HG02571 (cell line): Measurements from ENCODE around the gene ING2.

Source experiments
- ATAC-seq: cut with Tn5 transposase; IDR thresholded peaks from one replicate; pipeline ENCODE4 v1.9.1; 2021; ENCODE audit warnings: mild to moderate bottlenecking, moderate library complexity; ENCODE audit not compliant: unreplicated experiment

Gene ING2

DNA sequence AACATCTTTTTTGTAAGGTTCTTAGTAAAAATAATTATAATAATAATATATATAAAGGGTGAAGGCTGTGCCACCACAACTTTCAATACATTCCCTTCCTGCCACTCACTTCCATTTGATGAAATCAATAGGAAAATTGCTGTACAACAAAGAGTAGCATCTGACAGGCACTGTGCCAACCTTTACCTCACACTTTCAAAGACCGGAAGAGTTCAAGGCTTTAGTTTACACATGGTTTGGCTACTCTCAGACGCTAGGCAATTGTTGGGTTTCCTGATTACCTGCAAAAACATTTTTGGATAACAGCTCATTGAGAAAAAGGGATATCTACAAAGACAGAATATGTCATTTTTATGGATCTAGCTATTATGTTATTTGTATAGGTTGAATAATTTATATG lies 5.5 kb upstream of the ING2 start:
- ATAC-seq = no peak

DNA sequence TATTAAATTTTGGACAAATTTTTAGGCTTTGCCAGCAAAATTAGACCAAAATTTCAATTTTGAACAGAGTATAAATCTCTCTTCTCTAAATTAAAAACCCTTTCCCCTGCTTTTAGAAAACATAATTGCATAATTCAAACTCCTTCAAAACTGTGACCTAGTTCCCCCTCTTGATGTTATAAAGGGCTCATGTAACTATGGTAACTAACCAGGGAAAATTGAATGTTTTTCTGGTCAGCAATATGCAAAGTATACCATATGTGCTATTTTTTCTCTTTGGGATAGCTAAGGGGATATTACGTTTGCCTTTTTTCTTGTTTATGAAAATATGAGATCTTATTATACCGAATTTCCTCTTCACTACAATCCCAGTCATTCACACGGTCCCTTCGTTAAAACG lies 5.1 kb upstream of the ING2 start:
- ATAC-seq = no peak

DNA sequence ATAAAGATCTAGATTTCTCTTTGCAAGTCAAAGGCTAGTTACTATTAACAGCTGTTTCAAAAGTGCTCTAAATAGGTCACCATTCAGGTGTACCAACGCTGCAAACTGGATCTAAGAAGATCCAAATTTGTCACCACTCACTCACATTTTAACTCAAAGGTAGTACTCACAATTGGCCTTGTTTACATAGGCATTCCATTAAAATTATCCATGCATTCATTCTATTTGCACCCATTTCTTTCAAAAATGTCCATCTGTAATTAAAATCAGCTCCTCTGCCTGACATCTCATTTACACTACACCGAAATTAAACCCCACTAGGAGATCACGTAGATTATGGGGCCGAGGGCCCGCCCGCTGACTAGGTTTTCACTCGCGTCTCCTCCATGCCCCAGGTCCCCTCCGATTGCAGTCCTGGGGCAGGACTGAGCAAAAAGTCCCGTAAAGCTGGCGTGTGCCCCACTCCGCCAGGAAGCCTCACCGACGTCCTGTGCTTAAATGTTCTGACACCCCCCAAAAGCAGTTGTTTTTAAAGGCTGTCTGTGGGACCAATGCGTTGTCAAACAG lies 1.3 kb upstream of the ING2 start:
- peak; percentile 6 for ATAC-seq

DNA sequence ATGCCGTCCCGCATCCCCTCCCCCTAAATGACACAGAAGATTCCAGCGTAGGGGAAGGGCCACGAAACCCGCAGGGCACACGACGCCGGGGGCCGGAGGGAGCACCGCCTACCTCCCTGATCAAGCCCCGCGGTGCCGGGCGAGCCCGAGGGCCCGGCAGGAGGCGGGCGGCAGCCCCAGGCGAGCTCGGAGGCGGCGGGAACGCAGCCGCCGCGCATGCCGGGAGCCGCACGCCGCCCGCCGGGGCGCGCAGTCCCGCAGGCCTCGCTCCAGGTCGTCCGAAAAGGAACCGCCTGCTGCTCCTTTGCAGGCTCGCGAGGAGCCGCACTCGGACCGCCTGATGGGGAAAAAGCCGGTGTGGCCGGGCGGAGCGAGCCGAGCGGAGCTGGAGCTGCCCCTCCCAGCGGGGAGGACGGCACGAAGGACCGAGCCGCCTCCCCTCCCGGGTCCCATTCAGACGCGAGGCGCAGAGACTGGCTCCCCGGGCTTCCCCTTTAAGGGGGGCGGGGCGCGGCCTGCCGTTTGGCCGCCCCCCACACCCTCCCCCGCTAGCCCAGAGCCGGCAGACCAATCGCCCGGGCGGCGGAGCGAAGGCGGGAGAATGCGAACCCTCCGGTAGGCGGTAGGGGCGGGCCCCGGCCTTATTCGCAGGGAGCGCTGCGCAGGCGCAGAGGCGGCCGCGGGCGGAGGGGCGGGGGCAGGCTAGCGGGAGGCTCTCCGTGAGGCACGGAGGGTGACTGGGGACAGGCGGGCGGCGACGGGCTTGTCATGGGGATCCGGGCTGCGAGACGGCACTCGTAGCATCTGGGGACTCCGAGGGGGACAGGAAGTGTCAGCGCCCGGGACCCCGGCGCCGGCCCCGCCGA lies 561 bp upstream of the ING2 start:
- ATAC-seq = peak; percentile 63

DNA sequence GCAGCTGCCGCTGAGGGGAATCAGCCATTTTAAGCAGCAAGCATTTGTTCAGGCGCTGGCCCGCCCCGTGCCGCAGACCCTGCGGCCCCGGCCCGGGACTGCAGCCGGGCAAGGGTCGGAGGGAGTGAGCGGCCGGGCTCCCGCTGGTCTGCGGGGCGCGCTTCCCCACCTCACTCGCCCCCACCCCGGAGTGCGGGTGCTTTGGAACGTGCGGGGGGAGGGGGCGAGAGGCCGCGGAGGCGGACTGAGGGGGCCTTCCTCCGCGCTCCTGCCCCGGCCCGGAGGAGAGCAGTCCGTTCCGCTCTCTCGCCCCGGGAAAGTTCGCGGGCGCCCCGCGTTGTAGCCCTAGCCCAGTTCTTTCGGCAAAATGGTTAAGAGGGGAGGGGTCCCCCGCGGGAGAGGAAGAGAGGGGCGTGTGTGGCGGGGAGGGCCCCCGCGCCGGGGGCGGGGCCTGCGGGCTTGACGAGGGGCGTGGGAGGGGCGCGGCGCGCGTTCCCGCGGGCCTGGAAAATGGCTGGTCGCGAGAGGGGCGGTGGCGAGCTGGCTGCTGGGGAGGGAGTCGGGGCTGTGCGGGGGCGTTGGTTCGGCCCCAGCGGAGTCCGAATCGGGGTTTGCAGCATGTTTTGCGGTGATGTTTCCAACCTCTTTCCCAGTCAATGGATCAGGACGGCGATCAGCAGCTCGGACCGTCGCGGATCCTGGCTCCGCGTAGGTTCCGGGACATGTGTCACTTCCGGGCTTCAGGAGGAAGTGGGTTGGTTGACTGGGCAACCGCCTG lies 942 bp downstream of the ING2 start:
- peak; percentile 41 for ATAC-seq

DNA sequence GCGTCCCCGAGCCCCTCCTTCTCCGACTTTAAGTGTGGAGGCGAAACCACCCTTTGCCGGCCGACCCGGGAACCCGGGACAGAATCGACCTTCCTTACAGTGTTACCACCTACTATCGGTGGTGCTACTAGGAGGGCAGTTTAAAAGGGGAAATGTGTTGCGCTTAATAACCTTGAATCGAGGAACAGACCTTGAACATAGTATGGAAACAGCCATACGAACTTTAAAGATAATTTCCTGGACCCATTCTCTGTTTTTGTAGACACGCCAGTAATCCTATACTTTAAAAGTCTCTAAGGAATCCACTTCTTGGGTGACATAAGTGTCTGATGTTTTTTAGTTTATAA lies 1.5 kb downstream of the ING2 start:
- ATAC-seq = no peak

DNA sequence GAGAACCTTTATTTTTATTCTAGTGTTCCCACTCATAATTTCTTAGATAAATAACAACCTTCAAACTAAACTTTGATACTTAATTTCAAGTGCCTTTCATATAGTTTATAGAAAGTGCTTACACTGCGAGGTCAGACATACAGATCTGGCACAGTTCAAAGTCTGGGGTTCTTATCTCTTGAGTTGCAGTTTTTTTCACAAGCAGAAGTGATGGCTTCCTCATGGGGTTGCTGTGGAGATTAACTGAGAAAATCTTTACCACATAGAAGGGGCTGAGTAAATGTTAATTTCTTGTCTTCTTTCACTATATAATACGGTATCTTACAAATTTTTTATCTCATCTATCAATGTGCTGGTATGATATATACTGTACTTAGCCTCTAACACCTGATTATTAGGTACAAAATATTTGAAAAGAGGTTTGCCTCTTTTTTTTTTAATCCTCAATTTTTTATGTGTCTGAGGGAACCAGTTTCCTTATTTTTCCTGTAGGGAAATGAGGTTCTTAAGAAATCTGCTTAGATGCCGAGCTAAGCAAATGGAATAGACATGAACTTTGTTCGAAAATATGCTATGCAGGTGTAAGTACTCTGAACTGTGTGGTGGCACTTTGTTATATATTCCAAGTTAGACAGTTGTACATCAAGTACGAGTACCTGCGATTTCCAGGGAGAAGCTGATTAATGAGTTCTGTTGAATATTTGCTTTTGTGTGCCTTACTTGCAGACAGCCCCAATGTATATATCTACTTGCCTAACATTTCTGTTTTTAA lies 3.3 kb downstream of the ING2 start:
- no peak for ATAC-seq

DNA sequence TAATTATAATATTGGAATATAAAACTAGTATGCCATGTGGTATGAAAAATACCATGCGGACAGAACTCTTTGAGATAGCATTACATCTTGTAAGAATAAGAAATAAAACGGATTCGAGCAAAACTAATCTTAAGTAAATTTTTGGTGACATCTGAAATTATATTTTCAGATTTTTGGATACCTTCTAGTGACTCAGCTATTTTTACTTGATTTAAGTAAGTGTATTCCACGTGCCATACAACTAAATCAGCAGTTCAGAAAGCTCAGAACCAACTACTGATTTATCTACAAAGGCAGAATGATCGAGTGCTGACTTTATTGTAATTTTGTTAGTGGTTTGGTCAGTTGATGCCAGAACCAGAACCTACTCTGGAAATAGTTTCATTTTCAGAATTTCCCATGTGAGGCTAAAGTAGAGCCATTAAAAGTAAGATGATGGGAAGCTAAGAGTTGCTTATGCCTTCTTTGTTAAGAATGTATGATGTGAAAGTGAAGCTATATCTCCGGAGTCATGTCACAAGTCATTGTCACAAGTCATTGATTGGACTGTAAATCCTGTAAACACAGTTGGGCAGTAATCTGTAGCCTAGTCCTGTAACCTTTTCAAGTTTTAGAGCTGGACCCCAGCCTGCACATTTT lies 4.0 kb downstream of the ING2 start:
- no peak for ATAC-seq

DNA sequence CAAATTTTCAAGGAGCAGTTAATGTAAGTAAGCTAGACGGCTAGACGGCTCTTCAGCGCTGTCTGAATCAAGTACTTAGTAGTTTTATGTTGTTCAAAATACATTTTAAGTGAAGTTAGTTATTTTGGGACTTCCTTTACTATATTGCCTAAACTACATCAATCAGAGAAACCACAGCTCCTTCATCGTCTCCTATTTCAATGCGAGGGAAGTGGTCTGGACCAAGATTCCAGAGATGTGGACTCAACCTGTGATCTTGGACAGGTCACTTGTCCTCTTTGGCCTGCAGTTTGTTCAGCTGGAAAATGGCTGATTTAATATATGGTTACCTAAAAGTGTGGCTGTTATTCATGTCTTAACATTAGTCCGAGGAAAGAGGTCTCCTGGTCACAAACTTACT lies 10.6 kb downstream of the ING2 start:
- no peak for ATAC-seq

DNA sequence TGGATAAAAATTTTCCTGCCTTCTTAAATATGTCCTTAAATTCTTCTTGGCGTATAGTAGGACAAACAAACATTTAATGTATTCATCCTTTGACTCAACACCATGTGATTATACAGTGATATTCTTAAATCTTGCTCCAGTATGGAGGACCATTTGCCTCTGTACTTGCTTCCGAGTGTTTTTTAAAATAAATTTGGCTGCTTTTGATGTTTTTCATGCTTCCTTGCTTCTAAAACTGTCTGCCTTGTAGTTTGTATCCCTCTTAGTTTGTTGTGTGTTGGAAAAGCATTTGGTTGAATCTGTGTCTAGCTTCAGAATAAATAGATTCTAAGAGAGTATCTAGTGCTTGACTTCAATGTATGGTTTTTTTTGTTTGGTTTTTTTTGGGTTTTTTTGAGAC lies 12.3 kb downstream of the ING2 start:
- no peak for ATAC-seq

DNA sequence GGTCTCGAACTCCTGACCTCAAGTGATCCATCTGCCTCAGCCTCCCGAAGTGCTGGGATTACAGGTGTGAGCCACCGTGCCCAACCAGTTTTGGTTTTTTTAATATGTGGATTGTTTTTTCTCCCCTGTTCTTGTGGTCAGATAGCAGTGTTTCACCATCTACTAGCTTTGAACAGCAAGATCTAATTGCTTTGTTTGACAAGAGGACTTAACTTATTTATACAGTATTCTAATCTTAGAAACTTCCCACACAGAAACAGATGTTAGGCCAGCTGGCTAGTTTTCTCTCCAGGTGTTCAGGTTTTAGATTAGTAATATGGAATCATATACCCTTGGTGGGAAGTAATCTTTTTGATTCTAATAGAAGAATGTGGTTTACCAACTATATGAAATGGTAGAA lies 12.9 kb downstream of the ING2 start:
- ATAC-seq = no peak

DNA sequence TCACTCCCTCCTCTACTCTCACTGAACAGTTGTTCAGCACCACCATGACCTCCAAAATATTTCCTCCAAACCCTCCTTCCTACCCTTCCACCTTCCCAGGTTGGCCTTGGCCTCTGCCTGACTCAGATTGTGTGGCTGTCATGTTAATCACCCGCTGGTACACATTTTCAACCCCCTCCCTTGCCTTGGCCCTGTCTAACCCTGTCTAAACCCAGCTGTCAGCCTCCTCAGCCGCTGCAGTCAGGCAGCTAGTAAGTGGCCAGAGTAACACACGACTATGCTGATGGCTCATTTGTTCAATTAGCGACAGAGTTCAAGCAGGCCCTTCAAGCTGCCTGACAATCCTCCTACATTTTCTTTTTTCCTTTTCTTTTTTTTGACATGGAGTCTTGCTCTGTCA lies 18.0 kb downstream of the ING2 start:
- no peak for ATAC-seq

DNA sequence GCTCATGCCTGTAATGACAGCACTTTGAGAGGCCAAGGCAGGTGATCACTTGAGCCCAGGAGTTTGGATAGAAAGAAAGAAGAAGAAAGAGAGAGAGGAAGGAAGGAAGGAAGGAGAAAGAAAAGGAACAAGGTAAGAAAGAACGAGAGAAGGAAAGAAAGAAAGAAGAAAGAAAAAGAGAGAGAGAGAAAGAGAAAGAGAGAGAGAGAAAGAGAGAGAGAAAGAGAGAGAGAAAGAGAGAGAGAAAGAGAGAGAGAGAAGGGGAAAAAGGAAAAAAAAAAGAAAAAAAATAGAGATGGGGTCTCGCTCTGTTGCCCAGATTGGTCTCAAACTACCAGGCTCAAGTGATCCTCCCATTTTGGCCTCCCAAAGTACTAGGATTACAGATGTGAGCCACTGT lies 22.5 kb downstream of the ING2 start:
- no peak for ATAC-seq

DNA sequence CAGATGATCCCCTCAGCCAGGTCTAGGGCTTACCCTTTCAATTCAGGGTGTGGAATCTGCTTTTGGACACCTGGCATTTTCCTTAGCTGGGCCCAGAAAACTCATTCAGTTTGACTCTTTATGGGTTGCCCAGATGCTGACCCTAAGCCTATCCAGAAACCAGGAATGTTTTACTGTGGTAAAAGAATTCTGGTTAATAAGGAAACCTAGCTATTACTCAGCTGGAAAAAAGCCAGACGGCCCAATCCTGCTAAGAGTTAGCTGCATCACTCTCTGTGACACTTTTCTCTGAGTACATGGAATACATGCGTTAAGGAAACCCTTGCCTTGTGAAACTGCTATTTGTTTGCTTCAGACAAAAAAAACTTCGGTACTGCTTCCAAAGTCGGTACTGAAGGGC lies 28.0 kb downstream of the ING2 start:
- ATAC-seq = no peak

DNA sequence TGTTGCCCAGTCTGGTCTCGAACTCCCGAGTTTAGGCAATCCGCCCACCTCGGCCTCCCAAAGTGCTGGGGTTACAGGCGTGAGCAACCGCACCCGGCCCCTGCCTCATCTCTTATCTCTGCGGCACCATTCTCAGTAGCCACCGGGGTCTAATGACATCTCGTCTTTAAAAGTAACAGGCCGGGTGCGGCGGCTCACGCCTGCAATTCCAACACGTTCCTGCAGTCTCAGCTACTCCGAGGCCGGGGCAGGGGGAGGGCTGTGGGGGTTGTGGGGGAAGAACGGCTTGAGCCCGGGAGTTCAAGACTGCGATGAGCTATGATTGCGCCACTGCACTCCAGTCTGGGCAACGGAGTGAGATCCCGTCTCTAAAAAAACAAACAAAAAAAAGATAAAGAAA lies 28.8 kb downstream of the ING2 start:
- no peak for ATAC-seq

DNA sequence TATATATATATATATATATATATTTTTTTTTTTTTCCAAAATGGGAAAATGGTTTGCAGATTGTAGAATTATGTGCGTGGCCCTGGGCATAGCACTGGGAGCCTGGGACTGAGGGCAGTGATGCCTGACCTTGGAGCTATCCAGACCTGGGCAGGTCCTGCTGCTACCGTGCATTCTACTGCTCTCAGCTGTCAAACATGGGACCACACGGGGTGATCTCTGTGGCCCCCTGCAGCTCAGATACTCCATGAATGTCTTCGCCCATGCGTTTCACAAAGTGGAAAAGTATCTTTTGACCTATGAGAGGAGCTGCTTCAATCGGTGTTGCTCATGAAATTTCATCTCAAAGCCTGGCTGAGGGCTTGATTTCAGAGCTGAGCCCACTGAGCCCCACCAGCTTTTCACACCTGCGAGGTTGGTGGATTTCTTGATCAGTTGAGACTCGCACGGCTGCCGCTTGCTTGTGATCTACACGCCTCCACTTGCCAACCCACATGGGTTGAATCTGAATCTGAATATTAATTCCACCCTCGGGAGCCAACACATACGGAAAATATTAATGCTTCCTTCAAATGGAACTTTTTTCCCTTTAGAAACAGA lies 35.7 kb downstream of the ING2 start:
- ATAC-seq = no peak

DNA sequence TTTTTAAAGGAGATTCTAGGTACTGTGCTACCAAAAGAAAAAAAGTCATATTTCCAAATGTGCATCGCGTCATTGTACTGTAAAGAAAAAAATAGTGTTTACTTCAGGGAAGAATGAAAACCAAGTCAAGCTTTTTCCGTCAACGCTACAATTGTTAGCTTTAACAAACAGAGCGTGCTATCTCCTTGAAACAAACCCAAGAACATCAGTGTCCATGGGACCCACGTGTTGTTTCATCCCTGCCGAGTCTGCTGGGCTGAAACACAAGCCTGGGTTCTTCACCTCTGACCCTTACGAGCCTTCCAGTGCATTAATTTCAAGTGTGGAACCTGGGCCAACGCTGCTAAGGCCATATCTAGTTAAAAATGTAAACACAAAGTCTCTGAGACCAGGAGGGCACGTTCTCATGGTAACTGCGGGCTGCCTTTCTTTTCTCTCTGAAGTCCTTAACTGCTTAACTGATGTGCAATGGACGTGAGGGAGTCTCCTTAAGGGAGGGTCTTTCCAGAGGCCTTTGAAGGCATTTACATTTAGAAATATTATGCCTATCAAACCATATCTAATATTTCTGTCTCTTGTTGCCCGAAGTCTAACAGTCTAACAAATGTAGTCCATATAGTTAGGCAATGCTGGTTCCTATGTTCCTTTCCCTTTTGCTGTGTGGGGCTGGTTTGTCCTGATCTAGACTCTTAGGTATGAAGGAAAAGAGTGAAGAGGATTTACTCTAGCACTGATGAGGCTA lies 36.3 kb downstream of the ING2 start:
- no peak for ATAC-seq

DNA sequence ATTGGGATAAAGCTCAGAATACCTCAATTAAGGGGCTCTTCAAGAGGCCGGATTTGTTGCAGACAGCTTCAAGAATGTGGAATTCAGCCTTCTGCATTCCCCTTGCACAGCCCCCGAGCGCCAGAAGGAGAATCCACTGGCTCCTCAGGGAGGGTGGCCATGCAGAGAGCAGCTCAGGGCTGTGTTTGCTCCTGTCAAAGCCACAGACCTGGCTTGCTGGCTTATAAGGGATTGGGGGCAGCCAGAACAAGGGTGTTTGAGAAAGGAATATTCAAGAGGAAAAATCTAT lies 36.8 kb downstream of the ING2 start:
- ATAC-seq = no peak

DNA sequence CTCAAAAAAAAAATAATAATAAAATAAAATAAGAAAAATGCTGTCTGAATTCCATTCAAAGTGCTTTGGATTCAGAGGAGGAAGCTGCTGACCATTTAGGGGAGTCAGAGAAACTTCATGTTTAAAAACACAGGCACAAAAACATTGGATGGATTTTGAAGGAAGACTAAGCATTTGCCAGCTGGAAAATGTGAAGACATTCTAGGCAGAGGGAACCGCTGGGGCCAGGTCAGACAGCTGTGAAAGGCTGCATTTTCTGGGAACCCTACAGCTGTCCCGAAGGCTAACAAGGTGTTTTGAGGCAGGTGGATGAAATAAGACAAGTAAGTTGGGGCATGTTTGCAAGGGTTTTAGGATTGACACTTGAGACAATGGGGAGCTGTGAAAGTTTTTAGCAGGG lies 38.6 kb downstream of the ING2 start:
- no peak for ATAC-seq

DNA sequence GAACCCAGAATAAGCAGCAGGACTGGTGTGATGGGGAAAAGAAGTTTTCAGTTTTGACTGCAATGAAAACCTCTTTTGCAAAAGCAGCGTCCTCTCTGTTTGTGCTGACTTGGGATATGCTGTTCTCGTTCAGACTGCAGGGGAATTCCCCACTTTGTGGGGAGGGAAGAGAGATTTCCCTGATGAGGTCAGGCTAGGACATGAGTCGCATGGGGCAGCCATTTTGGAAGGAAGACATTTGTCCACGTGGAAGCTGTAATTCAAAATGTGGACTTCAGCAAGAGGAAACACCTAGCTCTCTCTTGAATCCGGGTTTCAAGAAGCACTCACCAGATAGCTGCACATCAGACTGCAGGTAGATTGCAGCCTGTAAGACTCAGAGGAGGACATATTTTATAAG lies 39.3 kb downstream of the ING2 start:
- no peak for ATAC-seq
